Left lung (tissue), 10 donors: Measurements from ENCODE around the gene SGPP1. TPM values are rescaled to one million over a fixed set of nuclear protein-coding genes. Genes with fewer than 3 reads are reported as not detected.
A peak's percentile ranks its signal among the peaks of the same experiment; 100 is the strongest.

Source experiments
- ATAC-seq: fragments of 200-7000 bp; cut with Tn5 transposase; one replicate; pipeline ENCODE4 v1.9.1; 2020; ENCODE audit warnings: moderate library complexity
- DNase-seq, 4 donors: peaks; one replicate each; pipeline ENCODE4 v3.0.0-alpha.2; 2013 to 2020
- H3K27ac ChIP-seq, 2 donors: fragments of 200-600 bp; sonication (generic) in 1 of 2; one replicate each; pipeline versions ENCODE4 v1.5.0 to v1.8.0; 2020 to 2021
- H3K27me3 ChIP-seq, 2 donors: fragments of 200-600 bp; sonication (generic) in 1 of 2; one replicate each; pipeline versions ENCODE4 v1.5.0 to v1.8.0; 2020 to 2021
- H3K36me3 ChIP-seq, 2 donors: fragments of 200-600 bp; sonication (generic) in 1 of 2; one replicate each; pipeline versions ENCODE4 v1.5.0 to v1.8.0; 2020 to 2021
- H3K4me1 ChIP-seq, 2 donors: fragments of 200-600 bp; one replicate each; pipeline ENCODE4 v1.8.0; 2021
- H3K4me3 ChIP-seq, 2 donors: fragments of 200-600 bp; sonication (generic) in 1 of 2; one replicate each; pipeline versions ENCODE4 v1.5.0 to v1.8.0; 2020 to 2021; ENCODE audit warnings: mild to moderate bottlenecking in 1 of 2
- H3K9me3 ChIP-seq, 2 donors: fragments of 200-600 bp; sonication (generic) in 1 of 2; one replicate each; pipeline versions ENCODE4 v1.5.0 to v1.8.0; 2020 to 2021
- CTCF ChIP-seq, 2 donors: fragments of 200-600 bp; sonication (generic) in 1 of 2; IDR thresholded peaks; one replicate each; pipeline versions ENCODE4 v1.5.0 to v1.8.0; 2021; ENCODE audit warnings: antibody characterized with exemption in 2 of 2
- intact Hi-C, 2 donors: fragments of 100-400 bp; cut with DNase I; formaldehyde crosslinking; loops; one replicate each; pipeline versions ENCODE4 v1.11.2 to v1.14.2; 2022
- polyA plus RNA-seq, 6 donors: library from polyadenylated mRNA; unstranded; fragments of 120-200 nt; gene quantifications; one replicate each; pipeline ENCODE4 v1.2.1, GENCODE V29; 2013; ENCODE audit not compliant: insufficient read length in 6 of 6
- total RNA-seq, 2 donors: library from RNA; stranded (reverse); fragmentation: NEBNext Ultra II Directional; extraction: Animal tissue kit (Norgen Biotek cat#: 25700); gene quantifications; one replicate each; pipeline ENCODE4 v1.2.1, GENCODE V29; 2021
- donor health status: DM: no; HTN: yes; CAD: no.
- donor health status: DM: no; HTN: no; CAD: no.

SGPP1 gene
- total and polyA plus RNA-seq, 8 donors, result 19.4 to 26.3 (median 21.5) TPM

GRCh38 chr14:63766611-63767010, 38.7 kb upstream of the SGPP1 start:
- H3K4me1 ChIP-seq, result no peaks in the 10 kb centered on the region
- no peak for TF ChIP-seq CTCF (IDR thresholded peaks at IDR 0.05)
- intact Hi-C loops, result no loop called here
- H3K27ac ChIP-seq, result no peak overlapping the region
- H3K4me3 ChIP-seq, result no peak overlapping the region
- H3K36me3 ChIP-seq, result no peaks in the 10 kb centered on the region
- H3K27me3 ChIP-seq, result no peaks in the 10 kb centered on the region
- H3K9me3 ChIP-seq, result no peaks in the 10 kb centered on the region
- DNase-seq (no peak), ATAC-seq (no peak)

GRCh38 chr14:63764620-63765139, 36.8 kb upstream of the SGPP1 start:
- no peak overlapping the region for H3K4me3 ChIP-seq

GRCh38 chr14:63764103-63764502, 36.2 kb upstream of the SGPP1 start:
- intact Hi-C loops, result no loop called here
- no peaks in the 10 kb centered on the region for H3K27me3 ChIP-seq
- no peak overlapping the region for H3K27ac ChIP-seq
- H3K4me3 ChIP-seq, result no peak overlapping the region
- no peaks in the 10 kb centered on the region for H3K9me3 ChIP-seq
- H3K36me3 ChIP-seq, result no peaks in the 10 kb centered on the region
- no peak for TF ChIP-seq CTCF (IDR thresholded peaks at IDR 0.05)
- no peak for ATAC-seq
- no peak for DNase-seq
- peaks cover 4 to 5% of the 10 kb centered on the region in 2 donors for H3K4me1 ChIP-seq

More at GRCh38 chr14:63764620-63765139, 36.8 kb upstream of the SGPP1 start:
- H3K9me3 ChIP-seq, result no peaks in the 10 kb centered on the region
- ATAC-seq (no peak), DNase-seq (no peak)
- TF ChIP-seq CTCF (IDR thresholded peaks at IDR 0.05), result no peak
- H3K27ac ChIP-seq, result no peak overlapping the region
- H3K4me1 ChIP-seq, result peaks cover 3% of the 10 kb centered on the region in 2 donors
- no peaks in the 10 kb centered on the region for H3K27me3 ChIP-seq
- no peaks in the 10 kb centered on the region for H3K36me3 ChIP-seq
- intact Hi-C loops, result no loop called here

- Histone ChIP-seq H3K4me3 (no peak overlapping the region), H3K27ac (peak overlapping the region in 1 of 2 donors; percentile 66), H3K36me3 (no peaks in the 10 kb centered on the region), H3K27me3 (no peaks in the 10 kb centered on the region), H3K9me3 (no peaks in the 10 kb centered on the region), H3K4me1 (peaks cover 4 to 5% of the 10 kb centered on the region in 2 donors)
- TF ChIP-seq CTCF (IDR thresholded peaks at IDR 0.05), result no peak
- peak in 1 of 4 donors; percentile 86 for DNase-seq
- intact Hi-C loops, result no loop called here
- no peak for ATAC-seq
Measured at GRCh38 chr14:63761351-63762117, 33.7 kb upstream of the SGPP1 start.

- DNase-seq (no peak), ATAC-seq (no peak)
- TF ChIP-seq CTCF (IDR thresholded peaks at IDR 0.05), result no peak
- H3K27me3 ChIP-seq, result no peaks in the 10 kb centered on the region
- intact Hi-C loops, result no loop called here
- peaks cover 4 to 5% of the 10 kb centered on the region in 2 donors for H3K4me1 ChIP-seq
- no peaks in the 10 kb centered on the region for H3K9me3 ChIP-seq
- H3K27ac ChIP-seq, result peak overlapping the region in 1 of 2 donors; percentile 1
- H3K4me3 ChIP-seq, result no peak overlapping the region
- H3K36me3 ChIP-seq, result no peaks in the 10 kb centered on the region
Measured at GRCh38 chr14:63760014-63760413, 32.1 kb upstream of the SGPP1 start.
